ENCODE results near the gene TMEM123. TPM values are rescaled to one million over a fixed set of nuclear protein-coding genes. Genes with fewer than 3 reads are reported as not detected.

Gene TMEM123
- total and polyA plus RNA-seq, 5 donors from 2014 or later = 330 to 771 (median 608) TPM

DNA sequence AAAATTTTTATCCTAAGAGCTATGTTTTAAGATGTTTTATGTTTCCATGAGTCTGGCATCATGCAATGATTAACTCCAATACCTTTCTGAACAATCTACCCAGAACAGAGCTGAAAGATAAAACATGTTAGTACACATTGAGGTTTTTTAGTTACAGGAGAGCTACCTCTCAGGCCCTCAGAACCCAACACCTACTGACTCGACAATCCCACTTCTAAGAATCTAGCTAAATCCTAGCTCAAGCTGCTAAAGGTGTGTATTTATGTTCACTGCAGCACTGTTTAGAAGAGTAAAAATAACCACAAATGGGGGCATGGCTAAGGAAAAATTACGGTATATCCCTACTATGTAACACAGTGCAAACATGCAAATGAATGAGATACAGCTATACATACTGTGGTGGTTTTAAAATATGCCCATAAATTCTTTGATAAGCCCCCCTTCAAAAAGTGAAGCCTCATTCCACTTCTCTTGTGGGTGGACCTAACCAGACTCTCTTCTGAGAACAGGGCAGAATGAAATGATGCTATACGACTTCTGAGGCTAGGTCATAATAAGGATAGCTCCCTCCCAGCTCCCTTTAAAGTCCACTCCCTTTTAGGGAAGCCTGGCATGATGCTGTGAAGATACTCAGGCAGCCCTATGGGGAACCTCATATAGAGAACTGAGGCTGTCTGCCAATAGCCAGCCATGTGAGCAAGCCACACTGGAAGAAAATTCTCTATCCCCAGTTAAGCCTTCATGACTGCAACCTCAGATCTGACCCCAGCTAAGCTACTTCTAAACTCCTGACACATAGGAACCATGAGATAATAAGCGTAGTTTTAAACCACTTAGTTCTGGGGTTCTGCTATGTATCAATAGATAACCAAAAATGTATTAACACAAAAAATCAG is 29.5 kb downstream of the TMEM123 start:
- Mint-ChIP-seq H3K4me3 (peak overlapping the region; percentile 9 to 62 (median 40)), H3K27ac (peak overlapping the region; percentile 77 to 87 (median 85)), H3K36me3 (peaks cover 30% of the 10 kb centered on the region), H3K4me1 (peaks cover 42 to 95% (median 78%) of the 10 kb centered on the region in 4 donors), H3K27me3 (no peaks in the 10 kb centered on the region), H3K9me3 (peaks cover 0 to 5% (median 0%) of the 10 kb centered on the region in 7 donors)
- Histone ChIP-seq H3K36me3 (ENCODE audit: control insufficient read depth, insufficient read depth, low read length) (peaks cover 29% of the 10 kb centered on the region), H3K4me1 (ENCODE audit: control insufficient read depth, insufficient read depth, low read length, poor library complexity, severe bottlenecking) (peaks cover 60% of the 10 kb centered on the region), H3K4me3 (ENCODE audit: low read depth, low read length) (peak overlapping the region; percentile 20), H3K27me3 (ENCODE audit: control insufficient read depth, insufficient read depth, low read length) (no peaks in the 10 kb centered on the region), H3K27ac (ENCODE audit: insufficient read depth, low read length, poor library complexity, severe bottlenecking) (peak overlapping the region; percentile 52), H3K9me3 (ENCODE audit: control insufficient read depth in 2 of 2, low read length in 2 of 2) (no peaks in the 10 kb centered on the region)
- peak; percentile 24 to 31 for ATAC-seq (ENCODE audit: low read depth in 2 of 2)
- no peak for DNase-seq

DNA sequence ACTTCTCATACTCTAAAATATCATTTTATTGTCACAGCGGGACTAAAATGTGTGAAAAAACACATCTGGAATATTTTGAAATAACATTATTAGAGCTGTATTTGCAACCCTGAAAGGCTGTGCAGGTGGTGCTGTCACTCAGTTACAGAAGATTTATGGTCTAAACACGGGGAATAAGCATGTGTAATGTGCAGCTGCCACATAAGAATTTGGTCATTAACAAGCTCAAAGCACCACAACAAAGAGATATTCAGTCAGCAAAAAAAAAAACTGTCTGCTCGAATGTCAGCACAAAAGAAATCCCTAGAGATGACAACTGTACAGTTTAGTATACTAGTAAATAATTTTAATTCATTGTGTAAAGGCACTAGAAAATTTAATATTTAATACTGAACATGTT is 31.3 kb downstream of the TMEM123 start:
- Histone ChIP-seq H3K4me3 (ENCODE audit: low read depth, low read length) (no peak overlapping the region), H3K27me3 (ENCODE audit: control insufficient read depth, insufficient read depth, low read length) (no peaks in the 10 kb centered on the region), H3K27ac (ENCODE audit: insufficient read depth, low read length, poor library complexity, severe bottlenecking) (no peak overlapping the region), H3K9me3 (ENCODE audit: control insufficient read depth in 2 of 2, low read length in 2 of 2) (no peaks in the 10 kb centered on the region), H3K4me1 (ENCODE audit: control insufficient read depth, insufficient read depth, low read length, poor library complexity, severe bottlenecking) (peaks cover 68% of the 10 kb centered on the region), H3K36me3 (ENCODE audit: control insufficient read depth, insufficient read depth, low read length) (peaks cover 24% of the 10 kb centered on the region)
- Mint-ChIP-seq H3K27me3 (no peaks in the 10 kb centered on the region), H3K4me3 (peak overlapping the region; percentile 9 to 58 (median 38)), H3K4me1 (peaks cover 50 to 99% (median 86%) of the 10 kb centered on the region in 4 donors), H3K27ac (peak overlapping the region; percentile 57 to 91 (median 85)), H3K36me3 (peaks cover 27% of the 10 kb centered on the region), H3K9me3 (peaks cover 0 to 5% (median 0%) of the 10 kb centered on the region in 7 donors)
- DNase-seq (peak in 1 of 3 donors; percentile 52), ATAC-seq (ENCODE audit: low read depth in 2 of 2) (peak; percentile 59 to 63)

DNA sequence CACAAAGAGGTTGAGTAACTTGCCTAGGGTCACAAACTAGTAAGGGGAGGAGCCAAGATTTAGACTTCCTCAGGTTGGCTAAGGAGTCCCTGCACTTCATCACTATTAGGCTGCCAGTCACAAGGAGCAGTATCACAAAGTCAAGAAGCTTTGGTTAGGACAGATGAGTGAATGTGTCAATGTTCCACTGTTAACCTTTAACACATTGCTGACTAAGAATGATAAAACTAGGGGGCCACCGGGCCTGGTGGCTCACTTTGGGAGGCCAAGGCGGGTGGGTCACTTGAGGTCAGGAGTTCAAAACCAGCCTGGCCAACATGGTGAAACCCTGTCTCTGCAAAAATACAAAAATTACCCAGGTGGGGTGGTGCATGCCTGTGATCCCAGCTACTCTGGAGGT is 32.0 kb downstream of the TMEM123 start:
- H3K36me3 Mint-ChIP-seq = peaks cover 22% of the 10 kb centered on the region
- H3K4me3 ChIP-seq (ENCODE audit: low read depth, low read length) = peak overlapping the region; percentile 33
- H3K27ac Mint-ChIP-seq = peak overlapping the region; percentile 57 to 91 (median 85)
- no peaks in the 10 kb centered on the region for H3K9me3 ChIP-seq (ENCODE audit: control insufficient read depth in 2 of 2, low read length in 2 of 2)
- H3K4me1 Mint-ChIP-seq = peaks cover 50 to 98% (median 84%) of the 10 kb centered on the region in 4 donors
- peak overlapping the region in 2 of 4 donors; percentile 42 to 58 for H3K4me3 Mint-ChIP-seq
- H3K4me1 ChIP-seq (ENCODE audit: control insufficient read depth, insufficient read depth, low read length, poor library complexity, severe bottlenecking) = peaks cover 67% of the 10 kb centered on the region
- no peak for DNase-seq
- peaks cover 24% of the 10 kb centered on the region for H3K36me3 ChIP-seq (ENCODE audit: control insufficient read depth, insufficient read depth, low read length)
- peaks cover 0 to 5% (median 0%) of the 10 kb centered on the region in 7 donors for H3K9me3 Mint-ChIP-seq
- no peaks in the 10 kb centered on the region for H3K27me3 Mint-ChIP-seq
- ATAC-seq (ENCODE audit: low read depth in 2 of 2) = no peak
- peak overlapping the region; percentile 28 for H3K27ac ChIP-seq (ENCODE audit: insufficient read depth, low read length, poor library complexity, severe bottlenecking)
- H3K27me3 ChIP-seq (ENCODE audit: control insufficient read depth, insufficient read depth, low read length) = no peaks in the 10 kb centered on the region

DNA sequence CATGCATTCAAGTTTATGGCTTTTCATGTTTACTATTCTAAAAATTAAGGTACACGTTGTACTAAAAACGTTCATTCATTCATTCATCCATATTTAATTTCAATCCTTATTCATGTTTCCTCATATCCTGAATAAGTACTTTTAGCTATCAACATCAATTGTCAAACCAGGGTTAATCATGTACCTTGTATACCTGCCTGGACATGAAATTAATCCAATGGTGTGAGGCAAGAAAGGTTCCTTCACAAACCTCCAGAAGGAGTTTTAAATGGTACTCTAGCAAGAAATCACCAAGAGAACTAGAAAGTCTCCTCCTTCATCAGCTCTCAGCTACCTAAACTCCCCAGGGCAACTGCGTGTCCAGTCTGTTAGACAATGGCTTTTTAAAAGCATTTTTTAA is 33.4 kb downstream of the TMEM123 start:
- H3K4me1 Mint-ChIP-seq = peaks cover 60 to 98% (median 86%) of the 10 kb centered on the region in 4 donors
- peaks cover 77% of the 10 kb centered on the region for H3K4me1 ChIP-seq (ENCODE audit: control insufficient read depth, insufficient read depth, low read length, poor library complexity, severe bottlenecking)
- H3K9me3 Mint-ChIP-seq = peaks cover 0 to 5% (median 0%) of the 10 kb centered on the region in 7 donors
- no peaks in the 10 kb centered on the region for H3K27me3 Mint-ChIP-seq
- H3K36me3 Mint-ChIP-seq = peaks cover 15% of the 10 kb centered on the region
- peak overlapping the region in 2 of 4 donors; percentile 11 to 48 for H3K4me3 Mint-ChIP-seq
- peaks cover 14% of the 10 kb centered on the region for H3K36me3 ChIP-seq (ENCODE audit: control insufficient read depth, insufficient read depth, low read length)
- H3K4me3 ChIP-seq (ENCODE audit: low read depth, low read length) = peak overlapping the region; percentile 10
- DNase-seq (no peak), ATAC-seq (ENCODE audit: low read depth in 2 of 2) (no peak)
- H3K9me3 ChIP-seq (ENCODE audit: control insufficient read depth in 2 of 2, low read length in 2 of 2) = no peaks in the 10 kb centered on the region
- H3K27ac Mint-ChIP-seq = peak overlapping the region; percentile 20 to 85 (median 46)
- H3K27me3 ChIP-seq (ENCODE audit: control insufficient read depth, insufficient read depth, low read length) = no peaks in the 10 kb centered on the region
- H3K27ac ChIP-seq (ENCODE audit: insufficient read depth, low read length, poor library complexity, severe bottlenecking) = no peak overlapping the region

DNA sequence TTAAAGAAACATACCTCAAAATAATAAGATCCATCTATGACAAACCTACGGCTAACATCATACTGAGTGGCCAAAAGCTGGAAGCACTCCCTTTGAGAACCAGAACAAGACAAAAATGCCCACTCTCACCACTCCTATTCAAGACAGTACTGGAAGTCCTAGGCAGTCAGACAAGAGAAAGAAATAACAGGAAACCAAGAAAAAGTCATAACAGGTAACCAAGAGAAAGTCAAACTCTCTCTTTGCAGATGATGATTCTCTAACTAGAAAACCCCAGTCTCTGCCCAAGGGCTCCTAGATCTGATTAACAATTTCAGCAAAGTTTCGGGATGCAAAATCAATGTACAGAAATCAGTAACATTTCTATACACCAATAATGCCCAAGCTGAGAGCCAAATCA is 35.6 kb downstream of the TMEM123 start:
- Histone ChIP-seq H3K27ac (ENCODE audit: insufficient read depth, low read length, poor library complexity, severe bottlenecking) (peak overlapping the region; percentile 72), H3K4me1 (ENCODE audit: control insufficient read depth, insufficient read depth, low read length, poor library complexity, severe bottlenecking) (peaks cover 82% of the 10 kb centered on the region), H3K4me3 (ENCODE audit: low read depth, low read length) (peak overlapping the region; percentile 83), H3K36me3 (ENCODE audit: control insufficient read depth, insufficient read depth, low read length) (peaks cover 14% of the 10 kb centered on the region), H3K27me3 (ENCODE audit: control insufficient read depth, insufficient read depth, low read length) (no peaks in the 10 kb centered on the region), H3K9me3 (ENCODE audit: control insufficient read depth in 2 of 2, low read length in 2 of 2) (no peaks in the 10 kb centered on the region)
- peak overlapping the region; percentile 52 to 86 (median 84) for H3K4me3 Mint-ChIP-seq
- peaks cover 12% of the 10 kb centered on the region for H3K36me3 Mint-ChIP-seq
- peaks cover 55 to 99% (median 83%) of the 10 kb centered on the region in 4 donors for H3K4me1 Mint-ChIP-seq
- peak overlapping the region; percentile 82 to 100 (median 85) for H3K27ac Mint-ChIP-seq
- peak; percentile 47 for ATAC-seq (ENCODE audit: low read depth in 2 of 2)
- DNase-seq = peak in 2 of 3 donors; percentile 36 to 63
- peaks cover 0 to 5% (median 0%) of the 10 kb centered on the region in 7 donors for H3K9me3 Mint-ChIP-seq
- H3K27me3 Mint-ChIP-seq = no peaks in the 10 kb centered on the region

DNA sequence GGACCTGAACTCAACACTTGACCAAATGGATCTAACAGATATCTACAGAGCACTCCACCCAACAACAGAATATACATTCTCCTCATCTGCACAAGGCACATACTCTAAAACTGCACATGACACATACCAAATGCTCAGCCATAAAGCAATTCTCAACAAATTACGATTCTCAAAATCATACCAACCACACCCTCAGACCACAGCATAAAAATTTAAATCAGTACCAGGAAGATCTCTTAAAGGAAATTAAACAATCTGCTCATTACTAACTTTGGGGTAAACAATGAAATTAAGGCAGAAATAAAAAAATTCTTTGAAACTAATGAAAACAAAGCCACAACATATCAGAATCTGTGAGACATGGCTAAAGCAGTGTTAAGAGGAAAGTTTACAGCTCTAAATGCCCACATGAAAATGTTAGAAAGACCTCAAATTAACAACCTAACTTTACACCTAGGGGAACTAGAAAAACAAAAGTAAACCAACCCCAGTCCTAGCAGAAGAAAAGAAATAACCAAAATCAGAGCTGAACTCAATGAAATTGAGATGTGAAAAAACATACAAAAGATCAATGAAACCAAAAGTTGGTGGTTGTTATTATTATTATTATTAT is 37.2 kb downstream of the TMEM123 start:
- Histone ChIP-seq H3K27ac (ENCODE audit: insufficient read depth, low read length, poor library complexity, severe bottlenecking) (peak overlapping the region; percentile 65), H3K9me3 (ENCODE audit: control insufficient read depth in 2 of 2, low read length in 2 of 2) (no peaks in the 10 kb centered on the region), H3K4me1 (ENCODE audit: control insufficient read depth, insufficient read depth, low read length, poor library complexity, severe bottlenecking) (peaks cover 83% of the 10 kb centered on the region), H3K27me3 (ENCODE audit: control insufficient read depth, insufficient read depth, low read length) (no peaks in the 10 kb centered on the region), H3K36me3 (ENCODE audit: control insufficient read depth, insufficient read depth, low read length) (peaks cover 10% of the 10 kb centered on the region), H3K4me3 (ENCODE audit: low read depth, low read length) (peak overlapping the region; percentile 83)
- Mint-ChIP-seq H3K9me3 (peaks cover 0 to 5% (median 0%) of the 10 kb centered on the region in 7 donors), H3K36me3 (peaks cover 20% of the 10 kb centered on the region), H3K4me1 (peaks cover 46 to 99% (median 81%) of the 10 kb centered on the region in 4 donors), H3K27ac (peak overlapping the region; percentile 82 to 100 (median 85)), H3K4me3 (peak overlapping the region; percentile 52 to 86 (median 84)), H3K27me3 (no peaks in the 10 kb centered on the region)
- ATAC-seq (ENCODE audit: low read depth in 2 of 2) (peak; percentile 83 to 86), DNase-seq (peak in 2 of 3 donors; percentile 48 to 88)

DNA sequence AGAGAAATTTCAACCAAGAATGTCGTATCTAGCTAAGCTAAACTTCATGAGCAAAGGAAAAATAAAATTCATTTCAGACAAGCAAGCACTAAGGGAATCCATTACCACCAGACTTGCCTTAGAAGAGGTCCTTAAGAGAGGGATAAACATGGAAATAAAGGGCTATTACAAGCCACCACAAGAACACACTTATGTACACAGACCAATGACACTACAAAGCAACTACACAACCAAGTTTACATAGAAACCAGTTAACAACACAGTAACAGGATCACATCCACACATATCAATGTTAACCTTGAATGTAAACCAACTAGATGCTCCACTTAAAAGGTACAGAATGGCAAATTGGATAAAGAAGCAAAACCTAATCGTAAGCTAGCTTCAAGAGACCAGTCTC is 38.0 kb downstream of the TMEM123 start:
- H3K36me3 Mint-ChIP-seq = peaks cover 25% of the 10 kb centered on the region

More for the DNA sequence above, 38.0 kb downstream of the TMEM123 start:
- peaks cover 80% of the 10 kb centered on the region for H3K4me1 ChIP-seq (ENCODE audit: control insufficient read depth, insufficient read depth, low read length, poor library complexity, severe bottlenecking)
- no peaks in the 10 kb centered on the region for H3K27me3 ChIP-seq (ENCODE audit: control insufficient read depth, insufficient read depth, low read length)
- peak overlapping the region; percentile 82 to 100 (median 85) for H3K27ac Mint-ChIP-seq
- DNase-seq (no peak), ATAC-seq (ENCODE audit: low read depth in 2 of 2) (no peak)
- peak overlapping the region; percentile 52 to 86 (median 84) for H3K4me3 Mint-ChIP-seq
- peaks cover 14% of the 10 kb centered on the region for H3K36me3 ChIP-seq (ENCODE audit: control insufficient read depth, insufficient read depth, low read length)
- H3K9me3 Mint-ChIP-seq = peaks cover 0 to 5% (median 0%) of the 10 kb centered on the region in 7 donors
- H3K9me3 ChIP-seq (ENCODE audit: control insufficient read depth in 2 of 2, low read length in 2 of 2) = no peaks in the 10 kb centered on the region
- H3K4me1 Mint-ChIP-seq = peaks cover 47 to 97% (median 77%) of the 10 kb centered on the region in 4 donors
- H3K4me3 ChIP-seq (ENCODE audit: low read depth, low read length) = peak overlapping the region; percentile 83
- H3K27me3 Mint-ChIP-seq = no peaks in the 10 kb centered on the region
- H3K27ac ChIP-seq (ENCODE audit: insufficient read depth, low read length, poor library complexity, severe bottlenecking) = peak overlapping the region; percentile 65
